ENCODE results near the gene ZNF148. TPM values are rescaled to one million over a fixed set of nuclear protein-coding genes. Genes with fewer than 3 reads are reported as not detected.

ZNF148 gene
- total RNA-seq, 4 donors from 2014 or later, result 64.2 to 86.7 (median 75.3) TPM

DNA sequence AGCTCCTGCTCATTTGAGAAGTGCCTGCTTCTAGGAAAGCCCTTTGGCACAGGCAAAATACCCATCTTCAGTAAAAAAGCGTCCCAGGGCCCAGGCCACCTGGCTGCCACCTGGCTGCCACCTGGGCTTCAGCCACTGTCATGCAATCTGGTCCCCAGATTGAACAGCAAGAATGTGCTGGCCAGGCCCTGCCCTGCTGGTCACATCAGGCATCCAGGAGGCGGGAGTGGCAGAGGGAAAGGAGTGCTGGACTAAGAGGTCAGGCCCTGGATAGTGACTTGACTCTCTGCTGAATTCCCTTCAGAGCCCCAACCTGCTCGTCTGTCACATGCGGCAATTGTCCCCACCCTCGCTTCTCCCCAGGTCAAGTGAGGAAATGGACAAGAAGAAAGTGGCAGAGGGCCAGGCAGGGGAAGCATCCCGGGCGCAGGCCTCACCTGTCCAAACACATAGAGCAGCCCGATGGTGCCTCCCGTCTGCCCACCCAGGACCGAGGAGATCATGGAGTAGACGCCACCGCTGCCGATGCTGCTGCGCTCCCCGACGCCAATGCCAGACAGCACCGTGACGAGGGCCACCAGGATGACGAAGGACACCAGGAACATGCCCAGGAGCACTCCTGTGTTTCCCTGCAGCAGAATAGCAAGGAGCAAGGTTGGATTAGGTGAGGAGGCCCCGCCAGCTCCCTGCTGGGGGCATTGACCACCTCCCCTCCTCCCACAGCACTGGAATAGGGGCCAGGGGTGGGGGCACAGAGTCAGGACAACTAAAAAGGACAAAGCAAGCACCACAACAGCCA is 188.1 kb downstream of the ZNF148 start:
- no peaks in the 10 kb centered on the region for H3K9me3 ChIP-seq
- peak in 1 of 2 donors; percentile 48 for DNase-seq
- intact Hi-C loops (cut with DNase I), result no loop called here
- peaks cover 5 to 12% of the 10 kb centered on the region in 2 donors for H3K4me1 ChIP-seq
- TF ChIP-seq, protein P1, sequence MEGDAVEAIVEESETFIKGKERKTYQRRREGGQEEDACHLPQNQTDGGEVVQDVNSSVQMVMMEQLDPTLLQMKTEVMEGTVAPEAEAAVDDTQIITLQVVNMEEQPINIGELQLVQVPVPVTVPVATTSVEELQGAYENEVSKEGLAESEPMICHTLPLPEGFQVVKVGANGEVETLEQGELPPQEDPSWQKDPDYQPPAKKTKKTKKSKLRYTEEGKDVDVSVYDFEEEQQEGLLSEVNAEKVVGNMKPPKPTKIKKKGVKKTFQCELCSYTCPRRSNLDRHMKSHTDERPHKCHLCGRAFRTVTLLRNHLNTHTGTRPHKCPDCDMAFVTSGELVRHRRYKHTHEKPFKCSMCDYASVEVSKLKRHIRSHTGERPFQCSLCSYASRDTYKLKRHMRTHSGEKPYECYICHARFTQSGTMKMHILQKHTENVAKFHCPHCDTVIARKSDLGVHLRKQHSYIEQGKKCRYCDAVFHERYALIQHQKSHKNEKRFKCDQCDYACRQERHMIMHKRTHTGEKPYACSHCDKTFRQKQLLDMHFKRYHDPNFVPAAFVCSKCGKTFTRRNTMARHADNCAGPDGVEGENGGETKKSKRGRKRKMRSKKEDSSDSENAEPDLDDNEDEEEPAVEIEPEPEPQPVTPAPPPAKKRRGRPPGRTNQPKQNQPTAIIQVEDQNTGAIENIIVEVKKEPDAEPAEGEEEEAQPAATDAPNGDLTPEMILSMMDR (IDR thresholded peaks at IDR 0.05), result peak in 2 of 6 experiments; percentile 14 to 26
- TF ChIP-seq POLR2A (IDR thresholded peaks at IDR 0.05), result no peak
- WGBS, 2 donors, result 94 to 97% methylated on average over 19 to 20 of the region's 20 CpGs
- H3K27me3 ChIP-seq, result no peaks in the 10 kb centered on the region
- H3K36me3 ChIP-seq, result no peaks in the 10 kb centered on the region
- peak overlapping the region; percentile 21 to 54 (median 42) for H3K27ac ChIP-seq
- no peak overlapping the region for H3K4me3 ChIP-seq (replicated peaks in 1 of 3)

DNA sequence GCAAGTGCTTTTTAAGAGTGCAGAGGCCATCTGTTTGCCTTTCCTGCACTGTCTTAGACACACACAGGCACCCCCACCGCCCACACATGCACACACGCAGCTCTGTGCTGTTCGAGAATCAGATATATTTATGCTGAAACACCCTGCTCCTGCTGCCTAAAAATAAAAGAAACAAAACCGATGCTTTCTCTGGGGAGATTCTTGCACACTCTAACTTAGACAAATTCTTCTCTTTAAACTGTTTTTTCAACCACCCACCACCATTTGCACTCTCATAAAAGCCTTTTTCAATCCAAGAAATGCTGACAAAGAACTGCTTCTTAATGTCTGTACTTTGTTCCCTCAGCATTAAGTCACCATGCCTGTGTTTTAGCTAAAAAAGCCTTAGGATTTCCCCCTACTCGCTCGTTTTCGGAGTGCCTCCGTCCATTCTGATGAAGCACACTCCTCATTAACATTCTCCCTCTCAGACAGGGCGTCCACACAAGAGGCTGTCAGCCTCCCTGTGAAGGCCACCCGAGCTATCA is 188.8 kb downstream of the ZNF148 start:
- TF ChIP-seq, protein P1 (IDR thresholded peaks at IDR 0.05), result no peak
- TF ChIP-seq POLR2A (IDR thresholded peaks at IDR 0.05), result no peak
- H3K27ac ChIP-seq, result peak overlapping the region; percentile 21 to 54 (median 42)
- peaks cover 5 to 12% of the 10 kb centered on the region in 2 donors for H3K4me1 ChIP-seq
- no peaks in the 10 kb centered on the region for H3K36me3 ChIP-seq
- intact Hi-C loops (cut with DNase I), result no loop called here
- H3K27me3 ChIP-seq, result no peaks in the 10 kb centered on the region
- no peaks in the 10 kb centered on the region for H3K9me3 ChIP-seq
- DNase-seq, result peak; percentile 48 to 59
- H3K4me3 ChIP-seq (replicated peaks in 1 of 3), result no peak overlapping the region
- WGBS, 2 donors, result 53 to 58% methylated on average over 10 of the region's 10 CpGs

DNA sequence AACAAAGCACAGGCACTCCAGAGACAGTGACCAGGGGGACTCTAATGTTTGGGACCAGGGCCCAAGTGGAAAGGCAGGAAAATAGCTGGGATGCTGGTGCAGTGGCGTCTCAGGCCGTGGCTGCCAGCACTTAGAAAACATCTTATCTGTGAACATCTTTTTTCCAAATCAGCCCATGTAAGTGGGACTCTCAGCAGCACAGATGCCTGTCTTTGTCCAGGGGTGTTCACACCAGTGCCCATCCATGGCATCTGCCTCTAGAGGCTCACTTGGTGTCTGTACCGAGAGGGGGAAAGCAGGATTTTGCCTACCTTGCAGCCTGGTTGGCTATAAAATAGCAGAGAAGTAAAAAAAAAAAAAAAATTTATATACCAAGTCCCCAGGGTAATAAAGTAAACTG is 189.3 kb downstream of the ZNF148 start:
- H3K27ac ChIP-seq, result peak overlapping the region in 2 of 3 donors; percentile 21 to 54
- no peak overlapping the region for H3K4me3 ChIP-seq (replicated peaks in 1 of 3)
- no peaks in the 10 kb centered on the region for H3K27me3 ChIP-seq
- whole genome bisulfite sequencing, 2 donors, result 76% methylated on average over 3 of the region's 3 CpGs
- no peak for DNase-seq
- no peak for TF ChIP-seq POLR2A (IDR thresholded peaks at IDR 0.05)
- TF ChIP-seq, protein P1 (IDR thresholded peaks at IDR 0.05), result no peak
- H3K36me3 ChIP-seq, result no peaks in the 10 kb centered on the region
- intact Hi-C loops (cut with DNase I), result no loop called here
- peaks cover 5 to 12% of the 10 kb centered on the region in 2 donors for H3K4me1 ChIP-seq
- H3K9me3 ChIP-seq, result no peaks in the 10 kb centered on the region

DNA sequence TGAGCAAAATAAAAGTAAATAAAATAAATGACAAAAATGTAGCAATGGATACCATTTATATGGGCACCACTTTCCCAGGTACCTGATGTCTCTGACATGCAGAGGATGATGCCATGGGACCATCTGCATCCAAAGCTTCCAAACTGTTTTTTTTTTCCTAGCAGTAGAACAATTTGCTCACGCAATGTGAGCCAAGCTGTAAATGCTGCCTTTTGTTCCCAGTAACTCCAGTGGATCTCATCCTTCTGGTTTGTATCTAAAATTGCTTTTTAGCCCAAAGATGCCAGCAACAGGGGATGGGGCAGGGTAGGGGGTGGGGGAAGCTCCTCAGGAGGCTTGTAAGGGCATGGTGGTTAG is 195.3 kb downstream of the ZNF148 start:
- TF ChIP-seq, protein P1 (IDR thresholded peaks at IDR 0.05), result no peak
- 96 to 100% methylated on average over 1 of the region's 1 CpG for WGBS, 2 donors
- intact Hi-C loops (cut with DNase I), result no loop called here

More for the DNA sequence above, 195.3 kb downstream of the ZNF148 start:
- Histone ChIP-seq H3K9me3 (no peaks in the 10 kb centered on the region), H3K27me3 (no peaks in the 10 kb centered on the region), H3K4me1 (no peaks in the 10 kb centered on the region), H3K4me3 (replicated peaks in 1 of 3) (no peak overlapping the region), H3K36me3 (no peaks in the 10 kb centered on the region), H3K27ac (no peak overlapping the region)
- DNase-seq, result no peak
